Sigmoid colon (tissue), 3 donors: Measurements from ENCODE around the gene S100A6.

Source experiments
- POLR2A ChIP-seq, 2 donors: fragments of 450-650 bp; IDR thresholded peaks; one replicate each; pipeline ENCODE4 v1.6.1; 2016; ENCODE audit warnings: antibody characterized with exemption in 2 of 2, mild to moderate bottlenecking in 2 of 2, moderate library complexity in 2 of 2
- TF ChIP-seq, protein P1 (sequence below), 4 experiments: fragments of 450-650 bp in 3 of 4; fragments of 200-600 bp in 1 of 4; IDR thresholded peaks; one replicate each; pipeline ENCODE4 v1.5.1; 2016 to 2019; ENCODE audit warnings: antibody characterized with exemption in 4 of 4, mild to moderate bottlenecking in 3 of 4, moderate library complexity in 2 of 4

DNA sequence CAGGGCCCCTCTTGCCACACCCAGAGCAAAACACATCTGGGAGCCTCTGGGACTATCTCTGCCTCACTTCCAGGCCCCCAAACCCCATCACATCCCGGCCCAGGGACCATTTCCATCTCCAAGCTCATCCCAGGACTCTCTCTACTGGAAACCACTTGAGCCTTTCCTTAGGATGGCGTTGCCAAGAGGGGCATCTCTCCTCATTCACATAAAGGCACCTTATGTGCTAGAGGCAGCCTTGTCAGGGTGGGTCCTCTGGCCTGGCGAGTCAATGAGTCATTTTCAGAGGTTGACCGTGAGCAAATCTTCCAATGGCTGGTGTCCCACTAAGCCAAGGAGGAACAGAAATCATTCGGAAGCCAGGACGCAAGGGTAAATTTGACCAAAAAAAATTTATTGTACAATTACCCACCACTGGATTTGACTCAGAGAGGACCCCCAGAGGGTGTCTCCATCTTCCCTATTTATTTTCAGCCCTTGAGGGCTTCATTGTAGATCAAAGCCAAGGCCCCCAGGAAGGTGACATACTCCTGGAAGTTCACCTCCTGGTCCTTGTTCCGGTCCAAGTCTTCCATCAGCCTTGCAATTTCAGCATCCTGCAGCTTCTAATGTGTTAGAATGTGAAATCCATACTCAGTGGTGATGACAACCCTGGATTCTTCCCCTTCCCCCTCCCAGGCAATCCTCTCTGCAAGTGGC lies 1.4 kb downstream of the S100A6 start:
- TF ChIP-seq POLR2A (IDR thresholded peaks at IDR 0.05), result no peak
- TF ChIP-seq, protein P1, sequence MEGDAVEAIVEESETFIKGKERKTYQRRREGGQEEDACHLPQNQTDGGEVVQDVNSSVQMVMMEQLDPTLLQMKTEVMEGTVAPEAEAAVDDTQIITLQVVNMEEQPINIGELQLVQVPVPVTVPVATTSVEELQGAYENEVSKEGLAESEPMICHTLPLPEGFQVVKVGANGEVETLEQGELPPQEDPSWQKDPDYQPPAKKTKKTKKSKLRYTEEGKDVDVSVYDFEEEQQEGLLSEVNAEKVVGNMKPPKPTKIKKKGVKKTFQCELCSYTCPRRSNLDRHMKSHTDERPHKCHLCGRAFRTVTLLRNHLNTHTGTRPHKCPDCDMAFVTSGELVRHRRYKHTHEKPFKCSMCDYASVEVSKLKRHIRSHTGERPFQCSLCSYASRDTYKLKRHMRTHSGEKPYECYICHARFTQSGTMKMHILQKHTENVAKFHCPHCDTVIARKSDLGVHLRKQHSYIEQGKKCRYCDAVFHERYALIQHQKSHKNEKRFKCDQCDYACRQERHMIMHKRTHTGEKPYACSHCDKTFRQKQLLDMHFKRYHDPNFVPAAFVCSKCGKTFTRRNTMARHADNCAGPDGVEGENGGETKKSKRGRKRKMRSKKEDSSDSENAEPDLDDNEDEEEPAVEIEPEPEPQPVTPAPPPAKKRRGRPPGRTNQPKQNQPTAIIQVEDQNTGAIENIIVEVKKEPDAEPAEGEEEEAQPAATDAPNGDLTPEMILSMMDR (IDR thresholded peaks at IDR 0.05), result no peak
